ENCODE data around the gene EIF4G3.

The EIF4G3 gene

GRCh38 chr1:20836230-20836629, 340.5 kb downstream of the EIF4G3 start:
- no peak for DNase-seq
- Mint-ChIP-seq H3K27me3 (ENCODE audit: low read depth, poor library complexity) (no peaks in the 10 kb centered on the region), H3K36me3 (ENCODE audit: low read depth) (peaks cover 47% of the 10 kb centered on the region), H3K4me1 (no peaks in the 10 kb centered on the region), H3K4me3 (no peak overlapping the region), H3K9me3 (peaks cover 7% of the 10 kb centered on the region), H3K27ac (no peak overlapping the region)
- no peak for TF ChIP-seq CTCF (IDR thresholded peaks at IDR 0.05)

DNA sequence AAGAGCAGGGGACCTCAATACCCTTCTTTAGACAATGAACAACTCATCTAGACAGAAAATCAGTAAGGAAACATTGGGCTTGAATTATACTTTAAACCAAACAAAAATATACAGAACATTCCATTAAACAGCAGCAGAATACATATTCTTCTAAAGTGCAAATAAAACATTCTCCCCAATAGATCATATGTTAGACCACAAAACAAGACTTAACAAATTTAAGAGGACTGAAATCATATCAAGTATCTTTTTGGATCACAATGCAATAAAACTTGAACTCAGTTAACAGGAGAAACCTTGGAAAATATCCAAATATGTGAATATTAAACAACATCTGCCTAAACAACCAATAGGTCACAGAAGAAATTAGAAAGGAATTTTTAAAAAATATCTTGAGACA, 341.9 kb downstream of the EIF4G3 start:
- Mint-ChIP-seq H3K4me1 (no peaks in the 10 kb centered on the region), H3K27ac (no peak overlapping the region), H3K27me3 (ENCODE audit: low read depth, poor library complexity) (no peaks in the 10 kb centered on the region), H3K4me3 (no peak overlapping the region), H3K36me3 (ENCODE audit: low read depth) (peaks cover 38% of the 10 kb centered on the region), H3K9me3 (peaks cover 7% of the 10 kb centered on the region)
- no peak for TF ChIP-seq CTCF (IDR thresholded peaks at IDR 0.05)
- no peak for DNase-seq

GRCh38 chr1:20834192-20834591, 342.5 kb downstream of the EIF4G3 start:
- Mint-ChIP-seq H3K4me3 (no peak overlapping the region), H3K4me1 (no peaks in the 10 kb centered on the region), H3K27me3 (ENCODE audit: low read depth, poor library complexity) (no peaks in the 10 kb centered on the region), H3K36me3 (ENCODE audit: low read depth) (peaks cover 38% of the 10 kb centered on the region), H3K27ac (no peak overlapping the region), H3K9me3 (peaks cover 7% of the 10 kb centered on the region)
- DNase-seq = no peak
- no peak for TF ChIP-seq CTCF (IDR thresholded peaks at IDR 0.05)

DNA sequence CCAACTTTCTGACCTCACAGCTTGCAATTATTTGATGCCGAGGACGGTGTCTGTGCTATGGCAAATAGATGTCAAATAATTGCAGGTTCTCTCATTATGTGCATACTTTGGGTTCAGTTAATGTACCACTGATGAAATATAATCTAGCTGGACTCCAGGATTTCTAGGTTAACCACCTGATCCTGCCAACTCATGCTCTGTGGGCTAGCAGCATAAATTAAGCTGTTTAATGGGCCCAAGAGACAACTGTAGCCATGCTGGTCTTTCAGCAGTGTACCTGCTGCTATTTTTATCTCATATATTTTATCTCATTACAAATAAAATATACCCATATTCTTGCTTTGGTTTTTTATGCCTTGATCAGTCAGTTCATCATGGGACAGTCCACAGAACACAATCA, 346.3 kb downstream of the EIF4G3 start:
- DNase-seq = no peak
- Mint-ChIP-seq H3K27me3 (ENCODE audit: low read depth, poor library complexity) (no peaks in the 10 kb centered on the region), H3K36me3 (ENCODE audit: low read depth) (peaks cover 55% of the 10 kb centered on the region), H3K9me3 (peaks cover 7% of the 10 kb centered on the region), H3K27ac (no peak overlapping the region), H3K4me3 (no peak overlapping the region), H3K4me1 (no peaks in the 10 kb centered on the region)
- no peak for TF ChIP-seq CTCF (IDR thresholded peaks at IDR 0.05)

DNA sequence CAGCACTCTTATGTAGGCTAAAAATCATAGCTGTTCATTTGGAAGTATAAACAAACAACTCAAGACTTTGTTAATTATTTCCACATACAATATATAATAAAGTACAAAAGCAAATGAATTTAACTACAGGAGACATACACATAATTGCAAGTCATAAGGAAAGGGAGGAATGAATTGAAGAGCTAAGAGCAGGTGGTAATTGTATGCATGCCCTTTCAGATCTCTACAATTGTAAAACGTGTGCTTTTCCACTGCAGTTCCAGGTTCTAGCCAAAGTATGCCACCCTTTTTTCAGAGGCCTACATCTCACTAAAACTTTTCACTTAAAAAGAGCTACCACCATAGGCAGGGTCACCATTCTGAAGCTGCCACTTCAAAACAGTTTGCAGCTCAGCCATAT, 346.8 kb downstream of the EIF4G3 start:
- Mint-ChIP-seq H3K27ac (no peak overlapping the region), H3K4me1 (no peaks in the 10 kb centered on the region), H3K36me3 (ENCODE audit: low read depth) (peaks cover 53% of the 10 kb centered on the region), H3K9me3 (peaks cover 7% of the 10 kb centered on the region), H3K27me3 (ENCODE audit: low read depth, poor library complexity) (peaks cover 3% of the 10 kb centered on the region), H3K4me3 (no peak overlapping the region)
- TF ChIP-seq CTCF (IDR thresholded peaks at IDR 0.05) = no peak
- no peak for DNase-seq

GRCh38 chr1:20829531-20829930, 347.2 kb downstream of the EIF4G3 start:
- no peak overlapping the region for H3K27ac Mint-ChIP-seq
- no peaks in the 10 kb centered on the region for H3K4me1 Mint-ChIP-seq
- H3K27me3 Mint-ChIP-seq (ENCODE audit: low read depth, poor library complexity) = peaks cover 5% of the 10 kb centered on the region
- H3K4me3 Mint-ChIP-seq = no peak overlapping the region
- TF ChIP-seq CTCF (IDR thresholded peaks at IDR 0.05) = no peak
- no peak for DNase-seq
- H3K36me3 Mint-ChIP-seq (ENCODE audit: low read depth) = peaks cover 53% of the 10 kb centered on the region
- H3K9me3 Mint-ChIP-seq = peaks cover 7% of the 10 kb centered on the region

All from nephron progenitor cell (in vitro differentiated cells).